CD14-positive monocyte (primary cell): ENCODE measurements around the gene DUS2. TPM values are rescaled to one million over a fixed set of nuclear protein-coding genes. Genes with fewer than 3 reads are reported as not detected.

Experiments used
- DNase-seq, 3 donors: peaks; one replicate each; pipeline ENCODE4 v3.0.0-alpha.2; 2011 to 2022
- H2AFZ ChIP-seq: 2 replicates; pipeline ENCODE4 v1.6.0; 2012; ENCODE audit warnings: mild to moderate bottlenecking, low read depth, low read length, inconsistent platforms; ENCODE audit not compliant: insufficient read depth, poor library complexity, severe bottlenecking
- H3K27ac ChIP-seq, 2 donors: 1 replicate in 1 of 2; 2 replicates in 1 of 2; pipeline ENCODE4 v1.5.1; 2012 to 2013; ENCODE audit warnings: low read length in 2 of 2, control low read depth in 1 of 2, inconsistent platforms in 1 of 2, low read depth in 1 of 2, mild to moderate bottlenecking in 1 of 2
- H3K27me3 ChIP-seq, 2 donors: one replicate each; pipeline versions ENCODE4 v1.6.0 to v1.6.1; 2011 to 2013; ENCODE audit warnings: low read length in 2 of 2; ENCODE audit not compliant: control insufficient read depth in 2 of 2, insufficient read depth in 2 of 2
- H3K36me3 ChIP-seq, 2 donors: replicated peaks in 1 of 2; 1 replicate in 1 of 2; 2 replicates in 1 of 2; pipeline versions ENCODE4 v1.5.1 to v1.6.1; 2012 to 2013; ENCODE audit warnings: low read length in 2 of 2, control low read depth in 1 of 2, inconsistent platforms in 1 of 2, mild to moderate bottlenecking in 1 of 2; ENCODE audit not compliant: insufficient read depth in 2 of 2, control insufficient read depth in 1 of 2
- H3K4me1 ChIP-seq, 2 donors: 1 replicate in 1 of 2; 2 replicates in 1 of 2; pipeline versions ENCODE4 v1.5.1 to v1.6.1; 2012 to 2013; ENCODE audit warnings: low read length in 2 of 2, control low read depth in 1 of 2, inconsistent platforms in 1 of 2, mild to moderate bottlenecking in 1 of 2, moderate library complexity in 1 of 2; ENCODE audit not compliant: insufficient read depth in 2 of 2, control insufficient read depth in 1 of 2
- H3K4me2 ChIP-seq: replicated peaks from 2 replicates; pipeline ENCODE3; 2012; ENCODE audit warnings: low read length, moderate library complexity, mild to moderate bottlenecking; ENCODE audit not compliant: poor library complexity, severe bottlenecking; ENCODE audit errors: extremely low read depth
- H3K4me3 ChIP-seq, 3 experiments: fragments of 200-600 bp in 1 of 3; sonication (generic) in 1 of 3; replicated peaks in 1 of 3; 1 replicate in 2 of 3; 2 replicates in 1 of 3; pipeline ENCODE4 v1.5.1; 2011 to 2013; ENCODE audit warnings: low read length in 3 of 3, mild to moderate bottlenecking in 3 of 3, control low read depth in 2 of 3, low read depth in 2 of 3, inconsistent platforms in 1 of 3, moderate library complexity in 1 of 3
- H3K79me2 ChIP-seq: 2 replicates; pipeline ENCODE4 v1.6.0; 2012; ENCODE audit warnings: mild to moderate bottlenecking, control low read depth, inconsistent platforms, low read length, moderate library complexity; ENCODE audit not compliant: insufficient read depth
- H3K9ac ChIP-seq: 2 replicates; pipeline ENCODE4 v1.6.0; 2017; ENCODE audit warnings: low read length, mild to moderate bottlenecking; ENCODE audit not compliant: insufficient read depth, poor library complexity, severe bottlenecking
- H3K9me3 ChIP-seq, 2 donors: replicated peaks in 1 of 2; 1 replicate in 1 of 2; 2 replicates in 1 of 2; pipeline versions ENCODE4 v1.5.1 to v1.6.1; 2012 to 2013; ENCODE audit warnings: low read length in 2 of 2, control low read depth in 1 of 2; ENCODE audit not compliant: control insufficient read depth in 1 of 2, insufficient read depth in 1 of 2
- H4K20me1 ChIP-seq: 2 replicates; pipeline ENCODE4 v1.6.0; 2012; ENCODE audit warnings: mild to moderate bottlenecking, low read length, control low read depth, moderate library complexity; ENCODE audit not compliant: insufficient read depth
- H3K27ac Mint-ChIP-seq, 7 donors: one replicate each; pipeline ENCODE4 v1.8.0; 2020; ENCODE audit warnings: mild to moderate bottlenecking in 7 of 7, mixed read lengths in 7 of 7, moderate library complexity in 6 of 7, inconsistent platforms in 2 of 7
- H3K27me3 Mint-ChIP-seq, 3 donors: one replicate each; pipeline ENCODE4 v1.8.0; 2021 to 2022; ENCODE audit warnings: low read depth in 3 of 3, mild to moderate bottlenecking in 3 of 3, mixed read lengths in 3 of 3, moderate library complexity in 3 of 3, inconsistent platforms in 1 of 3
- H3K36me3 Mint-ChIP-seq, 2 donors: one replicate each; pipeline ENCODE4 v1.8.0; 2020; ENCODE audit warnings: mixed read lengths in 2 of 2, inconsistent platforms in 1 of 2, mild to moderate bottlenecking in 1 of 2
- H3K4me1 Mint-ChIP-seq: one replicate; pipeline ENCODE4 v1.8.0; 2020; ENCODE audit warnings: mild to moderate bottlenecking, mixed read lengths
- H3K4me3 Mint-ChIP-seq, 2 donors: one replicate each; pipeline ENCODE4 v1.8.0; 2020; ENCODE audit warnings: mild to moderate bottlenecking in 2 of 2, mixed read lengths in 2 of 2, moderate library complexity in 1 of 2
- H3K9me3 Mint-ChIP-seq, 7 donors: one replicate each; pipeline ENCODE4 v1.8.0; 2020 to 2022; ENCODE audit warnings: mixed read lengths in 7 of 7, mild to moderate bottlenecking in 6 of 7, moderate library complexity in 6 of 7, inconsistent platforms in 2 of 7
- WGBS: methylation state at CpG from one replicate; pipeline ENCODE4 v1.1.5; 2013; ENCODE audit warnings: missing lambda C conversion rate; ENCODE audit not compliant: insufficient coverage; 5-methylcytosine and 5-hydroxymethylcytosine counted together
- intact Hi-C, 2 donors: fragments of 100-400 bp; cut with micrococcal nuclease; formaldehyde crosslinking; loops; one replicate each; pipeline versions ENCODE4 v1.15.0 to v1.15.1; 2023
- polyA plus RNA-seq, 3 donors: library from polyadenylated mRNA; depleted of rRNA in 1 of 3; unstranded in 2 of 3; stranded (reverse) in 1 of 3; fragments of 300-500 nt in 2 of 3; fragments of >200 nt in 1 of 3; fragmentation: Illumina TruSeq in 2 of 3; gene quantifications; 1 replicate in 2 of 3; 2 replicates in 1 of 3; pipeline ENCODE4 v1.2.3, GENCODE V29; 2012 to 2021
- TF ChIP-seq, protein P1 (sequence below): fragments of 200-600 bp; IDR thresholded peaks from one replicate; pipeline ENCODE4 v1.8.0; 2022; ENCODE audit warnings: antibody characterized with exemption, mild to moderate bottlenecking

DUS2 gene
- polyA plus RNA-seq, 3 donors = 18.4 to 40.7 (median 33.2) TPM

DNA sequence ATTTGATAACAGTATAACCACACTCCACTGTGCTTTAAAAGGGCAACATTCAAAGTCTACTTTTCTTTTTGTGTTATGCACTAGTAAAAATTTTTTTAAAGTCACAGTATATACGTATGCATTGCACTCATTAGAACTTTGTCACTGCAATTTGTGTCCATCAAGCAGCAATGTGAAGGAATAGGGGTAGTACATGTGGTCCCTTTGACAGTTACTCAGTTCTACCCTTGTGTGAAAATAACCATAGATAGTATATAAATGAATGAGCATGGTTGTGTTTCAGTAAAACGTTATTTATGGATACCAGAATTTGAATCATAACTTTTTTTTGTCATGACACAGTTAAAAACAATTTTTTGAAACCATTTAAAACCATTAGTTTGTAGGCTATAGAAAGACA, 92.8 kb downstream of the DUS2 start:
- Histone ChIP-seq H4K20me1 (peaks cover 100% of the 10 kb centered on the region), H3K9ac (no peak overlapping the region), H3K4me2 (no peak overlapping the region), H3K9me3 (no peaks in the 10 kb centered on the region), H3K79me2 (peaks cover 100% of the 10 kb centered on the region), H3K4me3 (no peak overlapping the region), H3K27ac (peak overlapping the region in 1 of 2 donors; percentile 34), H2AFZ (no peak overlapping the region), H3K36me3 (no peaks in the 10 kb centered on the region), H3K4me1 (peaks cover 16 to 23% of the 10 kb centered on the region in 2 donors), H3K27me3 (no peaks in the 10 kb centered on the region)
- no CpG with 5 or more reads among the region's 2 CpGs for WGBS
- H3K4me3 Mint-ChIP-seq = no peak overlapping the region
- H3K36me3 Mint-ChIP-seq = peaks cover 0 to 2% of the 10 kb centered on the region in 2 donors
- H3K27ac Mint-ChIP-seq = no peak overlapping the region
- TF ChIP-seq, protein P1, sequence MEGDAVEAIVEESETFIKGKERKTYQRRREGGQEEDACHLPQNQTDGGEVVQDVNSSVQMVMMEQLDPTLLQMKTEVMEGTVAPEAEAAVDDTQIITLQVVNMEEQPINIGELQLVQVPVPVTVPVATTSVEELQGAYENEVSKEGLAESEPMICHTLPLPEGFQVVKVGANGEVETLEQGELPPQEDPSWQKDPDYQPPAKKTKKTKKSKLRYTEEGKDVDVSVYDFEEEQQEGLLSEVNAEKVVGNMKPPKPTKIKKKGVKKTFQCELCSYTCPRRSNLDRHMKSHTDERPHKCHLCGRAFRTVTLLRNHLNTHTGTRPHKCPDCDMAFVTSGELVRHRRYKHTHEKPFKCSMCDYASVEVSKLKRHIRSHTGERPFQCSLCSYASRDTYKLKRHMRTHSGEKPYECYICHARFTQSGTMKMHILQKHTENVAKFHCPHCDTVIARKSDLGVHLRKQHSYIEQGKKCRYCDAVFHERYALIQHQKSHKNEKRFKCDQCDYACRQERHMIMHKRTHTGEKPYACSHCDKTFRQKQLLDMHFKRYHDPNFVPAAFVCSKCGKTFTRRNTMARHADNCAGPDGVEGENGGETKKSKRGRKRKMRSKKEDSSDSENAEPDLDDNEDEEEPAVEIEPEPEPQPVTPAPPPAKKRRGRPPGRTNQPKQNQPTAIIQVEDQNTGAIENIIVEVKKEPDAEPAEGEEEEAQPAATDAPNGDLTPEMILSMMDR = no peak
- peaks cover 46% of the 10 kb centered on the region for H3K4me1 Mint-ChIP-seq
- peaks cover 4 to 7% (median 5%) of the 10 kb centered on the region in 7 donors for H3K9me3 Mint-ChIP-seq
- H3K27me3 Mint-ChIP-seq = no peaks in the 10 kb centered on the region
- intact Hi-C loops = no loop called here
- no peak for DNase-seq

- H3K27ac Mint-ChIP-seq = no peak overlapping the region
- H3K4me3 Mint-ChIP-seq = no peak overlapping the region
- TF ChIP-seq, protein P1 = peak; percentile 69
- Histone ChIP-seq H2AFZ (no peak overlapping the region), H3K9me3 (no peaks in the 10 kb centered on the region), H3K9ac (no peak overlapping the region), H3K4me3 (no peak overlapping the region), H3K4me1 (peaks cover 16 to 23% of the 10 kb centered on the region in 2 donors), H4K20me1 (peaks cover 100% of the 10 kb centered on the region), H3K27ac (peak overlapping the region in 1 of 2 donors; percentile 34), H3K36me3 (no peaks in the 10 kb centered on the region), H3K27me3 (no peaks in the 10 kb centered on the region), H3K79me2 (peaks cover 100% of the 10 kb centered on the region), H3K4me2 (no peak overlapping the region)
- peaks cover 45% of the 10 kb centered on the region for H3K4me1 Mint-ChIP-seq
- peak in 2 of 3 donors; percentile 13 to 26 for DNase-seq
- WGBS = 100% methylated on average over 1 of the region's 2 CpGs
- no peaks in the 10 kb centered on the region for H3K27me3 Mint-ChIP-seq
- H3K9me3 Mint-ChIP-seq = peaks cover under 1 to 3% (median 2%) of the 10 kb centered on the region in 7 donors
- H3K36me3 Mint-ChIP-seq = no peaks in the 10 kb centered on the region
- intact Hi-C loops = no loop called here
These were observed 93.3 kb downstream of the DUS2 start for GRCh38 chr16:68116256-68116867.
